ENCODE data around the gene YPEL2. TPM values are rescaled to one million over a fixed set of nuclear protein-coding genes. Genes with fewer than 3 reads are reported as not detected.
"Not testable (repeated sequence)": the region's sequence is repeated elsewhere in the genome, so short reads cannot be mapped to it uniquely, and the experiment has no call there.

Gene YPEL2
- total RNA-seq, 2 experiments from 2014 or later, result 0.88 to 3.1 TPM

GRCh38 chr17:59392973-59393679 is 61.7 kb downstream of the YPEL2 start:
- intact Hi-C loops (cut with micrococcal nuclease; ENCODE audit: unreplicated experiment), result no loop called here
- POLR2A ChIA-PET, result interaction anchor here (0.7 kb wide), 1 partner anchor 32 kb away, joined by 4 read pairs; no protein-coding TSS in a partner anchor
- H3K36me3 ChIP-seq (ENCODE audit: insufficient read depth, low read length), result no peaks in the 10 kb centered on the region

GRCh38 chr17:59393742-59394410 is 62.4 kb downstream of the YPEL2 start:
- CTCF ChIA-PET (ENCODE audit: unreplicated experiment); H4K20me1 ChIP-seq (ENCODE audit: insufficient read depth, low read length); H3K4me1 ChIP-seq (ENCODE audit: insufficient read depth, low read length, poor library complexity, severe bottlenecking); DNase-seq (ENCODE audit: low spot score); intact Hi-C loops (cut with micrococcal nuclease; ENCODE audit: unreplicated experiment); H3K4me2 ChIP-seq (ENCODE audit: low read length); H3K79me2 ChIP-seq (ENCODE audit: insufficient read depth, low read depth, low read length); H3K27ac ChIP-seq (ENCODE audit: low read depth, low read length, poor library complexity, severe bottlenecking); POLR2A ChIA-PET; H3K36me3 ChIP-seq (ENCODE audit: insufficient read depth, low read length); H3K9me3 ChIP-seq (ENCODE audit: low read length); H2AFZ ChIP-seq (ENCODE audit: low read length); H3K4me3 ChIP-seq (ENCODE audit: low read depth, low read length, poor library complexity, severe bottlenecking); BruUV-seq (replicated peaks); H3K9me2 ChIP-seq (ENCODE audit: insufficient read depth, low read length): not testable (repeated sequence)

More at GRCh38 chr17:59392973-59393679, 61.7 kb downstream of the YPEL2 start:
- Histone ChIP-seq H3K27ac (ENCODE audit: low read depth, low read length, poor library complexity, severe bottlenecking) (no peak overlapping the region), H3K79me2 (ENCODE audit: insufficient read depth, low read depth, low read length) (no peaks in the 10 kb centered on the region), H3K9me3 (ENCODE audit: low read length) (no peaks in the 10 kb centered on the region), H3K4me2 (ENCODE audit: low read length) (no peak overlapping the region), H4K20me1 (ENCODE audit: insufficient read depth, low read length) (no peaks in the 10 kb centered on the region), H3K4me3 (ENCODE audit: low read depth, low read length, poor library complexity, severe bottlenecking) (no peak overlapping the region), H3K4me1 (ENCODE audit: insufficient read depth, low read length, poor library complexity, severe bottlenecking) (no peaks in the 10 kb centered on the region), H3K9me2 (ENCODE audit: insufficient read depth, low read length) (no peaks in the 10 kb centered on the region), H2AFZ (ENCODE audit: low read length) (no peak overlapping the region)
- no peak for TF ChIP-seq EZH2phosphoT487 (IDR thresholded peaks at IDR 0.05; ENCODE audit: borderline replicate concordance, low read depth, low read length)
- no peak for TF ChIP-seq CTCF (conservative IDR thresholded peaks at IDR 0.05; ENCODE audit: low read length)
- CTCF ChIA-PET (ENCODE audit: unreplicated experiment), result no interaction called here
- DNase-seq (ENCODE audit: low spot score), result no peak
- BruUV-seq (replicated peaks), result no TSS peak

GRCh38 chr17:59396134-59396826 is 64.8 kb downstream of the YPEL2 start:
- BruUV-seq (replicated peaks), result no TSS peak
- CTCF ChIA-PET (ENCODE audit: unreplicated experiment), result no interaction called here
- intact Hi-C loops (cut with micrococcal nuclease; ENCODE audit: unreplicated experiment), result no loop called here
- Histone ChIP-seq H3K4me1 (ENCODE audit: insufficient read depth, low read length, poor library complexity, severe bottlenecking) (no peaks in the 10 kb centered on the region), H3K9me2 (ENCODE audit: insufficient read depth, low read length) (no peaks in the 10 kb centered on the region), H3K36me3 (ENCODE audit: insufficient read depth, low read length) (no peaks in the 10 kb centered on the region), H3K4me2 (ENCODE audit: low read length) (no peak overlapping the region), H3K4me3 (ENCODE audit: low read depth, low read length, poor library complexity, severe bottlenecking) (no peak overlapping the region), H3K27ac (ENCODE audit: low read depth, low read length, poor library complexity, severe bottlenecking) (no peak overlapping the region), H3K79me2 (ENCODE audit: insufficient read depth, low read depth, low read length) (no peaks in the 10 kb centered on the region), H3K9me3 (ENCODE audit: low read length) (no peaks in the 10 kb centered on the region), H2AFZ (ENCODE audit: low read length) (no peak overlapping the region), H4K20me1 (ENCODE audit: insufficient read depth, low read length) (no peaks in the 10 kb centered on the region)
- TF ChIP-seq EZH2phosphoT487 (IDR thresholded peaks at IDR 0.05; ENCODE audit: borderline replicate concordance, low read depth, low read length) (no peak), CTCF (conservative IDR thresholded peaks at IDR 0.05; ENCODE audit: low read length) (no peak)
- DNase-seq (ENCODE audit: low spot score), result no peak
- POLR2A ChIA-PET, result interaction anchor here (0.6 kb wide), 1 partner anchor 116 kb away, joined by 3 read pairs; no protein-coding TSS in a partner anchor

All from OCI-LY7 (cell line).